ENCODE data around the gene MT1M. TPM values are rescaled to one million over a fixed set of nuclear protein-coding genes. Genes with fewer than 3 reads are reported as not detected.
"Not testable (repeated sequence)": the region's sequence is repeated elsewhere in the genome, so short reads cannot be mapped to it uniquely, and the experiment has no call there.

The MT1M gene
- polyA plus RNA-seq, 2 of the 4 experiments (the other 2 are of a cell fraction): not detected

GRCh38 chr16:56618138-56618537, 14.3 kb upstream of the MT1M start:
- H3K4me2 ChIP-seq: no peak overlapping the region
- FAIRE-seq (no peak), ATAC-seq (no peak; a peak in 1 of 6 replicates), DNase-seq (ENCODE audit: low read depth in 1 of 2, low spot score in 1 of 2) (no peak)
- ChIA-PET CTCF (interaction anchor here (0.9 to 19.7 kb wide), 5 partner anchors 9 to 84 kb away, joined by 3 to 340 read pairs (median 4); partner anchors contain the start of genes MT1A, MT1B, MT1F and MT2A), POLR2A (interaction anchor here (1.2 kb wide), 1 partner anchor 10 kb away, joined by 7 read pairs; the partner anchor contains the start of gene MT2A)
- no peak overlapping the region for H3K4me3 ChIP-seq
- 74% methylated on average over 6 of the region's 6 CpGs for WGBS (ENCODE audit: missing lambda C conversion rate)
- no peaks in the 10 kb centered on the region for H3K9me3 ChIP-seq
- peaks cover 18% of the 10 kb centered on the region for H3K4me1 ChIP-seq
- TF ChIP-seq HEYL (CRISPR knock-in tag; IDR thresholded peaks at IDR 0.05) (no peak), EP300 (IDR thresholded peaks at IDR 0.05) (no peak), ESRRA (IDR thresholded peaks at IDR 0.05; ENCODE audit: borderline replicate concordance, low read length) (no peak), ZC3H11A (IDR thresholded peaks at IDR 0.05) (no peak), NR3C1 (IDR thresholded peaks at IDR 0.05) (no peak), RNF2 (IDR thresholded peaks at IDR 0.05; ENCODE audit: borderline replicate concordance, low read depth) (no peak)
- no peak overlapping the region for H3K27ac ChIP-seq

GRCh38 chr16:56620339-56620897, 12.0 kb upstream of the MT1M start:
- no peak overlapping the region for H3K27ac ChIP-seq
- no peak overlapping the region for H3K4me2 ChIP-seq
- peaks cover 1% of the 10 kb centered on the region; the same call in 2 of the 3 replicates for H3K4me1 ChIP-seq
- no peak overlapping the region for H3K4me3 ChIP-seq
- ChIA-PET CTCF (interaction anchor here (0.7 kb wide), 1 partner anchor 17 kb away, joined by 4 read pairs; no protein-coding TSS in a partner anchor), POLR2A (no interaction called here)
- TF ChIP-seq ESRRA (IDR thresholded peaks at IDR 0.05; ENCODE audit: borderline replicate concordance, low read length): no peak
- no peak for TF ChIP-seq BHLHE40 (IDR thresholded peaks at IDR 0.05; ENCODE audit: low read depth, low read length)
- TF ChIP-seq USF2 (IDR thresholded peaks at IDR 0.05): no peak
- no peak for TF ChIP-seq CTCF (IDR thresholded peaks at IDR 0.05)
- no peak for TF ChIP-seq FOSL2 (IDR thresholded peaks at IDR 0.05)
- TF ChIP-seq FOSL2 (CRISPR knock-in tag; IDR thresholded peaks at IDR 0.05): no peak
- TF ChIP-seq EHF (CRISPR knock-in tag; IDR thresholded peaks at IDR 0.05): no peak
- no peak for TF ChIP-seq REST (IDR thresholded peaks at IDR 0.05)
- no peak for TF ChIP-seq POLR2A (IDR thresholded peaks at IDR 0.05; ENCODE audit: low read length)
- TF ChIP-seq FOXS1 (CRISPR knock-in tag; IDR thresholded peaks at IDR 0.05): no peak
- TF ChIP-seq HOXA7 (CRISPR knock-in tag; IDR thresholded peaks at IDR 0.05): no peak
- no peak for TF ChIP-seq JUN (IDR thresholded peaks at IDR 0.05)
- TF ChIP-seq POLR2AphosphoS2 (conservative IDR thresholded peaks at IDR 0.05; ENCODE audit: low read length): no peak
- TF ChIP-seq PHF8 (IDR thresholded peaks at IDR 0.05; ENCODE audit: borderline replicate concordance, low read depth): no peak
- 91% methylated on average over 5 of the region's 8 CpGs for WGBS (ENCODE audit: missing lambda C conversion rate)
- ATAC-seq: no peak
- FAIRE-seq: no peak
- no peak for DNase-seq (ENCODE audit: low read depth in 1 of 2, low spot score in 1 of 2)
- H3K9me3 ChIP-seq: no peaks in the 10 kb centered on the region

GRCh38 chr16:56621665-56622445, 10.6 kb upstream of the MT1M start:
- H3K4me3 ChIP-seq; H3K4me2 ChIP-seq; H3K4me1 ChIP-seq; ATAC-seq; DNase-seq (ENCODE audit: low read depth in 1 of 2, low spot score in 1 of 2); FAIRE-seq; H3K27ac ChIP-seq; H3K9me3 ChIP-seq: not testable (repeated sequence)
- ChIA-PET POLR2A (interaction anchor here (1.6 kb wide), 1 partner anchor 14 kb away, joined by 3 read pairs; the partner anchor contains the start of gene MT2A), CTCF (interaction anchor here (0.7 to 5.3 kb wide), 3 partner anchors 11 to 36 kb away, joined by 3 to 18 read pairs (median 3); partner anchors contain the start of gene MT1F)
- WGBS (ENCODE audit: missing lambda C conversion rate): 60% methylated on average over 4 of the region's 4 CpGs

GRCh38 chr16:56623184-56623583, 9.3 kb upstream of the MT1M start:
- not testable (repeated sequence) for ATAC-seq; H3K27ac ChIP-seq; H3K9me3 ChIP-seq; H3K4me3 ChIP-seq; H3K4me2 ChIP-seq; DNase-seq (ENCODE audit: low read depth in 1 of 2, low spot score in 1 of 2); FAIRE-seq
- H3K4me1 ChIP-seq: peaks cover 14% of the 10 kb centered on the region
- CTCF ChIA-PET: interaction anchor here (0.7 to 5.3 kb wide), 5 partner anchors 11 to 22 kb away, joined by 3 to 18 read pairs (median 6); partner anchors contain the start of gene MT2A
- WGBS (ENCODE audit: missing lambda C conversion rate): 81% methylated on average over 5 of the region's 5 CpGs
- POLR2A ChIA-PET: interaction anchor here (0.6 to 2.3 kb wide), 2 partner anchors 14 to 34 kb away, joined by 6 to 23 read pairs; partner anchors contain the start of gene MT2A
